ENCODE results near the gene CRB1.

DNA sequence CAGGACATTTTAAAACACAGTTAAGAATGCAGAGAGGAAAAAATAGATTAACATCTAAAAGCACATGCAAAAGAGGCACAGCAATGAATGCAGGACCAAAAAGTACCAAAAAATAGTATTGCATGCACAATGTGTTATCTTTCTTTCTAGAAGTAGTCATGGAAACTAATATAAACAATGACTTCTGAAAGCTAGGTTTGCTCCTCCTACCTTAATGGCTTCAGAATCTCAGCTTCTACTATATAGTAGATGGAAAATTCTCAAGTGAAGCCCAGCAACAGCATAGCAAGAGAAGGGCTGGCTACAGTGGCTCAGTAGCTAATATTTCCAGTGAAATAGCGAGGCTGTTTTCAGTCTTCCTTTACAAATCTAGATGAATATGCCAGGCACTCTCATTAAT lies 125.1 kb downstream of the CRB1 start:
- TF ChIP-seq, protein P1, sequence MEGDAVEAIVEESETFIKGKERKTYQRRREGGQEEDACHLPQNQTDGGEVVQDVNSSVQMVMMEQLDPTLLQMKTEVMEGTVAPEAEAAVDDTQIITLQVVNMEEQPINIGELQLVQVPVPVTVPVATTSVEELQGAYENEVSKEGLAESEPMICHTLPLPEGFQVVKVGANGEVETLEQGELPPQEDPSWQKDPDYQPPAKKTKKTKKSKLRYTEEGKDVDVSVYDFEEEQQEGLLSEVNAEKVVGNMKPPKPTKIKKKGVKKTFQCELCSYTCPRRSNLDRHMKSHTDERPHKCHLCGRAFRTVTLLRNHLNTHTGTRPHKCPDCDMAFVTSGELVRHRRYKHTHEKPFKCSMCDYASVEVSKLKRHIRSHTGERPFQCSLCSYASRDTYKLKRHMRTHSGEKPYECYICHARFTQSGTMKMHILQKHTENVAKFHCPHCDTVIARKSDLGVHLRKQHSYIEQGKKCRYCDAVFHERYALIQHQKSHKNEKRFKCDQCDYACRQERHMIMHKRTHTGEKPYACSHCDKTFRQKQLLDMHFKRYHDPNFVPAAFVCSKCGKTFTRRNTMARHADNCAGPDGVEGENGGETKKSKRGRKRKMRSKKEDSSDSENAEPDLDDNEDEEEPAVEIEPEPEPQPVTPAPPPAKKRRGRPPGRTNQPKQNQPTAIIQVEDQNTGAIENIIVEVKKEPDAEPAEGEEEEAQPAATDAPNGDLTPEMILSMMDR (IDR thresholded peaks at IDR 0.05; ENCODE audit: borderline replicate concordance, extremely low read depth, low read length, poor library complexity, severe bottlenecking): no peak
- TF ChIP-seq EZH2 (IDR thresholded peaks at IDR 0.05; ENCODE audit: borderline replicate concordance, low read depth, low read length, severe bottlenecking): no peak
